ENCODE results near the gene MFAP5. TPM values are rescaled to one million over a fixed set of nuclear protein-coding genes. Genes with fewer than 3 reads are reported as not detected.
A peak's percentile ranks its signal among the peaks of the same experiment; 100 is the strongest.

The MFAP5 gene
- total RNA-seq, 1 donor: 259 TPM

DNA sequence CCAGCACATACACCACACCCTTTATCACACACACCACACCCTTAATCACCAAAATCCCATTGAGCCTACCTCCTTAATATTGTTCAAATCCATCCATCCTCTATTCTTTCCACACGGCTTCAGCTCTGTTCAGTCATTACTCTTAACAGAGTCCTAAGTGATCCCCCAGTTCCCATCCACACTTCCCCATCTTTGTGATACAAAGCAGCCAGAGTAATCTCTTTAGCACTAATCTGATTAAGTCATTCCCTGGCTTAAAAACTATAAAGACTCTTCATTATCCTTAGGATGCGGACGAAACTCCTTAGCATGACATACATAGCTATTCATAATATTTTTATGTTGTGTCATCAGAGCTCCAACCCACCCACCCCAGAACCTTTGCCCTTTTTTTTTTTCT lies 14.7 kb upstream of the MFAP5 start:
- no peak overlapping the region for H3K4me3 ChIP-seq (ENCODE audit: low read depth, low read length)
- DNase-seq (ENCODE audit: low read depth): no peak
- TF ChIP-seq, protein P1, sequence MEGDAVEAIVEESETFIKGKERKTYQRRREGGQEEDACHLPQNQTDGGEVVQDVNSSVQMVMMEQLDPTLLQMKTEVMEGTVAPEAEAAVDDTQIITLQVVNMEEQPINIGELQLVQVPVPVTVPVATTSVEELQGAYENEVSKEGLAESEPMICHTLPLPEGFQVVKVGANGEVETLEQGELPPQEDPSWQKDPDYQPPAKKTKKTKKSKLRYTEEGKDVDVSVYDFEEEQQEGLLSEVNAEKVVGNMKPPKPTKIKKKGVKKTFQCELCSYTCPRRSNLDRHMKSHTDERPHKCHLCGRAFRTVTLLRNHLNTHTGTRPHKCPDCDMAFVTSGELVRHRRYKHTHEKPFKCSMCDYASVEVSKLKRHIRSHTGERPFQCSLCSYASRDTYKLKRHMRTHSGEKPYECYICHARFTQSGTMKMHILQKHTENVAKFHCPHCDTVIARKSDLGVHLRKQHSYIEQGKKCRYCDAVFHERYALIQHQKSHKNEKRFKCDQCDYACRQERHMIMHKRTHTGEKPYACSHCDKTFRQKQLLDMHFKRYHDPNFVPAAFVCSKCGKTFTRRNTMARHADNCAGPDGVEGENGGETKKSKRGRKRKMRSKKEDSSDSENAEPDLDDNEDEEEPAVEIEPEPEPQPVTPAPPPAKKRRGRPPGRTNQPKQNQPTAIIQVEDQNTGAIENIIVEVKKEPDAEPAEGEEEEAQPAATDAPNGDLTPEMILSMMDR (IDR thresholded peaks at IDR 0.05; ENCODE audit: insufficient read depth, low read length): no peak

DNA sequence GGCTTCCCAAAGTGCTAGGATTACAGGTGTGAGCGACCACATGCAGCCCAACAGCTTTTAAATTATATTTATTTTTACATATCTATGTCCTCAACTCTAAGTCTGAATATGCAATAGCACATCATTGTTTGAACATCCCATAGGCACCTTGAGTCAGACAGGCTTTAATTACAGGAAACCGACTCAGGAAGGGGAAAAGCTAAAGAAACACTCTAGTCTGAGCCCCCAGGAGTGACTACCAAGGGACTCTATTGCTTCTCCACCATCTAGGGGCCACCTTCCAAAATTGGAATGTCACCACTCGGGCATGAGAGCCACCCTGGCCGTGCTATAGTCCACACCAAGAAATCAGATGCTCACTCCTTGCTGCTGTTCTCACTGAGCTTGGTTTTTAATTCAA lies 14.0 kb upstream of the MFAP5 start:
- H3K4me3 ChIP-seq (ENCODE audit: low read depth, low read length): no peak overlapping the region
- no peak for DNase-seq (ENCODE audit: low read depth)
- TF ChIP-seq, protein P1 (IDR thresholded peaks at IDR 0.05; ENCODE audit: insufficient read depth, low read length): no peak

DNA sequence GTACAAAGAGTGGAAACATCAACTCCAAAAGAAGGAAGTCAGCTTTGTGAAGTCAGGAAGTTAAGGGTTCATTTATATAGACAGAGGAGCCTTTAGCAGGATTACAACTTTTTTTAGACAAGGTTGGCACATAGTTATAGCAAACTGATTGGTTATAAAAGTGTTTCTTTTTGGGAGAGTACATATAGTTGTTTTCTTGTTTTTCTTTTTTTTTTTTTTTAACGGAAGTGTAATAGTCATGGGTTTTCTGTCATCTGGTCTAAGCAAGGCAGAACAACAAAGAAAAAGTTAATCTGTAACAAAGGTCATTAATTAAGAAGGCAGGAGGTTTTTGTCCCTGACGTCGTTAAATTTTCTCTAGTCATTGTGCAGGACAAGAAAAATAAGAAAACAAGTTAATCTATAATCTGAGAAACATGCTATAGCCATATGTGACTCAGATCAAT lies 13.0 kb upstream of the MFAP5 start:
- no peak overlapping the region for H3K4me3 ChIP-seq (ENCODE audit: low read depth, low read length)
- TF ChIP-seq, protein P1 (IDR thresholded peaks at IDR 0.05; ENCODE audit: insufficient read depth, low read length): no peak
- DNase-seq (ENCODE audit: low read depth): no peak

DNA sequence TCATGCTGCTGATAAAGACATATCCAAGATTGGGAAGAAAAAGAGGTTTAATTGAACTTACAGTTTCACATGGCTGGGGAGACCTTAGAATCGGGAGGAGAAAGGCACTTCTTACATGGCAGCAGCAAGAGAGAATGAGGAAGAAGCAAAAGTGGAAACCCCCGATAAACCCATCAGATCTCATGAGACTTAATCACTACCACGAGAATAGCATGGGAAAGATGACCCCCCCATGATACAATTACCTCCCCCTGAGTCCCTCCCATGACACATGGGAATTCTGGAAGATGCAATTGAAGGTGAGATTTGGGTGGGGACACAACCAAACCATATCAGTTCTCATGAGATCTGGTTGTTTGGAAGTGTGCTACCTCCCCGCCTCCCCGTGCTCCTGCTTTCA lies 9.8 kb upstream of the MFAP5 start:
- no peak overlapping the region for H3K4me3 ChIP-seq (ENCODE audit: low read depth, low read length)
- TF ChIP-seq, protein P1 (IDR thresholded peaks at IDR 0.05; ENCODE audit: insufficient read depth, low read length): no peak
- DNase-seq (ENCODE audit: low read depth): no peak

DNA sequence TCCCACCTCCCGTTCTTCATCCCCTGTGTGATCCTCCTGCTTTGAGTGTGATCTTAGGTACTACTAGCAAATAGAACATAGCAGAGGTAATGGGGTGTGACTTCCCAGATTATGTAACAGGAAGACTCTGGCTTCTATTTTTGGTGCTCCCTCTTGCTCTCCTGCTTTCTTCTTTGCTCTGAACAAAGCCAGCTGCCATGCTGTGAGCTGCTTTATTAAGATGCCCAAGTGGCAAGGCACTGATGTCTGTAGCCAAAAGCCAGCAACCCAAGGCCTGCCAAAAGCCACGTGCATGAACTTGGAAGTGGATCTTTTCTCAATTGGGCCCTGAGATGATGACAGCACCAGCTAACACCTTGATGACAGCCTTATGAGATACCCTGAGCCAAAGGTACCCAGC lies 5.8 kb upstream of the MFAP5 start:
- TF ChIP-seq, protein P1 (IDR thresholded peaks at IDR 0.05; ENCODE audit: insufficient read depth, low read length): no peak
- DNase-seq (ENCODE audit: low read depth): no peak
- no peak overlapping the region for H3K4me3 ChIP-seq (ENCODE audit: low read depth, low read length)

DNA sequence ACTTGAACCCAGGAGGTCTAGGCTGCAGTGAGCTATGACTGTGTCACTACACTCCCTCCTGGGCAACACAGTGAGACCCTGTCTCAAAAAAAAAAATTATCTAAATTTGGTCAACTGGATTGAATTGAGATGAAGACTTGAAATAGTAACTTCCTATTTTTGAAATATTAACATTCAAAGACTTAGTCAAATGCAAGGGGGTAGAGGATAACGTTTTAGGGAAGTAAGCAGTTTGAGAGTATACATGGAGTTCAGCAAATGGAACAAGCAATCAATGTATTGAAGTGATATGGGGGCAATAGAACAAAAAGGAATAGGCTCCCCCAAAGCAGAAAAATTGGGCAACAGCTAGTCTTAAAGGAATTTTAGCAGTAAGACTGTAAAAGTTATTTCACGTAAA lies 4.6 kb upstream of the MFAP5 start:
- DNase-seq (ENCODE audit: low read depth): no peak
- TF ChIP-seq, protein P1 (IDR thresholded peaks at IDR 0.05; ENCODE audit: insufficient read depth, low read length): no peak

DNA sequence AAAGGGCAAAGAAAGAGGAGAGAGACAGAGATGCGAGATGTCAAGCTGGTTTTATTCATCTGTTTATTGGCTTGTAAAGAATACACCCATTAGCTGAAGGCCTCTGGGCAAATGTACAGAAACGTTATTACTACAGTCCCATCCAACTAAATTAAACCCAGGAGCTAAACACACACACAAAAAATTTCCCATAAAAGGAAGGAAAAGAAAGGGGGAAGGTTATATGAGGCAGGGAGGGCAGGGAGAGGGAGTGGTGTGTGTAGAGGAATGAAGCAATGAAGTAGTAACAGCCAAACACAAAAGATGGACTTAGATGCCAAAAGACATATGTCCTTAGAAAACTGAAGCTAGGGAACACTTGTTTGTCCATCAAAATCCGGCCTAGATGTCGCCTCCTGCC lies 3.1 kb upstream of the MFAP5 start:
- H3K4me3 ChIP-seq (ENCODE audit: low read depth, low read length): no peak overlapping the region
- DNase-seq (ENCODE audit: low read depth): peak; percentile 73
- TF ChIP-seq, protein P1 (IDR thresholded peaks at IDR 0.05; ENCODE audit: insufficient read depth, low read length): no peak

More for the DNA sequence above, 4.6 kb upstream of the MFAP5 start:
- no peak overlapping the region for H3K4me3 ChIP-seq (ENCODE audit: low read depth, low read length)

Measured in fibroblast of the aortic adventitia (primary cell).